Measurements from ENCODE around the gene PRKCH. TPM values are rescaled to one million over a fixed set of nuclear protein-coding genes. Genes with fewer than 3 reads are reported as not detected.

Gene PRKCH
- total RNA-seq, 2 donors from 2014 or later, result 18.2 to 82.4 TPM

GRCh38 chr14:61577506-61577931, 256.1 kb downstream of the PRKCH start:
- ATAC-seq, result no peak
- Histone ChIP-seq H3K36me3 (replicated peaks in 1 of 2; ENCODE audit: insufficient read depth in 1 of 2, low read depth in 2 of 2) (no peaks in the 10 kb centered on the region), H3K4me3 (no peak overlapping the region), H3K9me3 (no peaks in the 10 kb centered on the region), H3K27me3 (no peaks in the 10 kb centered on the region), H3K27ac (no peak overlapping the region), H3K4me1 (peaks cover 24% of the 10 kb centered on the region)
- DNase-seq, result no peak
- intact Hi-C loops (cut with DNase I), result no loop called here
- WGBS, 2 donors, result 91 to 94% methylated on average over 2 of the region's 2 CpGs
- TF ChIP-seq CTCF (IDR thresholded peaks at IDR 0.05) (no peak), POLR2A (IDR thresholded peaks at IDR 0.05) (no peak)

DNA sequence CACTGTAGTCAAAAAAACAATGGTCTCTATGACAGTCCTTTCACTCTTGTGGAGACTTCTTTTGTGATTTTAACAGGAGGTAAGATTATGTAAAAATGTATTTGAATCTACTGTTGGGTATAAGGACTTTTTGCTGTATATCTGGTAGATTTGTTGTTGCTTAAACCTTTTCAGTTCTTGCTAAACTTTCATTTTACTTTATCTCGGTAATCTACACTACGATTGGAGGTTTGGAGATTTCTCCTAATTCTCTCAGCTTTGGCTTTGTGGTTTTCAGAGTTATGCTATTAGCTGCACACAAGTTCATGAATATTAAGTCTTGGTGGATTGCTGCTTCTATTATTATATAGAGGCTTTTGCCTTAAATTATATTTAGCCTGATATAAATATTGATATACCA, 257.4 kb downstream of the PRKCH start:
- no peak for DNase-seq
- H3K36me3 ChIP-seq (replicated peaks in 1 of 2; ENCODE audit: insufficient read depth in 1 of 2, low read depth in 2 of 2), result no peaks in the 10 kb centered on the region
- no peaks in the 10 kb centered on the region for H3K27me3 ChIP-seq
- no peak for ATAC-seq
- no peak overlapping the region for H3K27ac ChIP-seq
- no peak overlapping the region for H3K4me3 ChIP-seq
- no peaks in the 10 kb centered on the region for H3K9me3 ChIP-seq
- intact Hi-C loops (cut with DNase I), result no loop called here
- peaks cover 17% of the 10 kb centered on the region for H3K4me1 ChIP-seq
- no peak for TF ChIP-seq POLR2A (IDR thresholded peaks at IDR 0.05)
- no peak for TF ChIP-seq CTCF (IDR thresholded peaks at IDR 0.05)
- 59 to 78% methylated on average over 2 of the region's 2 CpGs for WGBS, 2 donors

DNA sequence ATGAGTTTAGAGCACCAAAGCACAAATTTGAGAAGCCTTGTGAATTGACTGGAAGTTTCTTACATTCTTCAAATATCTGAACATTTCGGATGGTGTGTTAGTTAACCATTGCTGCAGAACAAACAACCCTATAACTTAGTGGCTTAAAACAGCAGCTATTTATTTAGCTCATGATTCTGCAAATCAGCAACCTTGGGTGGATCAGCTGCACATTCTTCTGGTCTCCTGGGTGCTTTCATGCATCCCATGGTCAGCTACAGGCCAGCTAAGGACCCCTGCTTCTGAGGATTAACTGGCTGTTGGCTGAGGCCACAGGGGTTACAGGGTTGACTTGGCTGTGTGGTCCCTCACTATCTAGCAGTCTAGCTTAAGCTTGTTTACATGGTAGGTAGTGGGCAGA, 260.0 kb downstream of the PRKCH start:
- no peak for TF ChIP-seq CTCF (IDR thresholded peaks at IDR 0.05)
- no peak for TF ChIP-seq POLR2A (IDR thresholded peaks at IDR 0.05)
- Histone ChIP-seq H3K36me3 (replicated peaks in 1 of 2; ENCODE audit: insufficient read depth in 1 of 2, low read depth in 2 of 2) (no peaks in the 10 kb centered on the region), H3K4me1 (peaks cover 26% of the 10 kb centered on the region), H3K9me3 (no peaks in the 10 kb centered on the region), H3K4me3 (no peak overlapping the region), H3K27me3 (no peaks in the 10 kb centered on the region), H3K27ac (peak overlapping the region in 2 of 4 donors; percentile 8 to 21)
- ATAC-seq, result no peak
- 52 to 57% methylated on average over 1 of the region's 1 CpG for WGBS, 2 donors
- DNase-seq, result no peak
- intact Hi-C loops (cut with DNase I), result no loop called here

DNA sequence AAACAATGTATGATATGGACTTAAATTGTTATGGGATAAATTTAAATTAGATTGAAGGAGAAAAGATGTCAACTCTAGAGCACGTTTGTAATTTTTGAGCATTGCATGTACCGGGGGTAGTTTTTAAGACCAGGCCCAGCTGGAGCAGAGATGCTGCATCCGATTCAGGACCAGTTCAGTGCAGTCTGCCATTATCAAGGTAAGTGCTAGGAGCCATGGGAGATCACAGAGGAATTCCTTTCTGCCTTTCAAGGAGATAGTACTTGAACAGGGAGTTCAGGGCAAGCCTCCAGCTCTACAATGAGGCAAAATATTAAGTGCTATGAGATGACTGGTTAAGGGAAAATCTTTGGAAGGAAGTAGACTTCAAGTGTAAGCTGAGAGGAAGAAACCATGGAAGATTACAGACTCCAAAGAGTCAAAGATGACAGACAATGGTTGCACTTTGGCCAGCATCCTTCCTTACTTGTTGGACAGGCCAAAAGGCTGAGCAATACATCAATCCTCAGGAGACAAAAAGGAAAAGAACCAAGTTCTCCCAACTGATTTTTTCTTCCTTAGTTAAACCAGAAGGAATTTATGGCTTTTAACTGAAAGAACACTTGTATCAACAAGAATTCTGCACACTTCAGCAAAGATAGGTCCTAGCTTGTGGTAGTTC, 260.7 kb downstream of the PRKCH start:
- 82 to 88% methylated on average over 3 of the region's 3 CpGs for WGBS, 2 donors
- Histone ChIP-seq H3K9me3 (no peaks in the 10 kb centered on the region), H3K4me1 (peaks cover 31% of the 10 kb centered on the region), H3K27me3 (no peaks in the 10 kb centered on the region), H3K36me3 (replicated peaks in 1 of 2; ENCODE audit: insufficient read depth in 1 of 2, low read depth in 2 of 2) (no peaks in the 10 kb centered on the region), H3K4me3 (no peak overlapping the region), H3K27ac (peak overlapping the region in 2 of 4 donors; percentile 8 to 10)
- no peak for DNase-seq
- intact Hi-C loops (cut with DNase I), result no loop called here
- ATAC-seq, result no peak
- TF ChIP-seq POLR2A (IDR thresholded peaks at IDR 0.05) (no peak), CTCF (IDR thresholded peaks at IDR 0.05) (no peak)

GRCh38 chr14:61582815-61583214, 261.4 kb downstream of the PRKCH start:
- Histone ChIP-seq H3K4me1 (peaks cover 34% of the 10 kb centered on the region), H3K4me3 (no peak overlapping the region), H3K27ac (no peak overlapping the region), H3K36me3 (replicated peaks in 1 of 2; ENCODE audit: insufficient read depth in 1 of 2, low read depth in 2 of 2) (no peaks in the 10 kb centered on the region), H3K27me3 (no peaks in the 10 kb centered on the region), H3K9me3 (no peaks in the 10 kb centered on the region)
- 73 to 78% methylated on average over 2 of the region's 2 CpGs for WGBS, 2 donors
- TF ChIP-seq POLR2A (IDR thresholded peaks at IDR 0.05) (no peak), CTCF (IDR thresholded peaks at IDR 0.05) (no peak)
- DNase-seq (no peak), ATAC-seq (no peak)
- intact Hi-C loops (cut with DNase I), result no loop called here

Data from body of pancreas (tissue), 4 donors.